ENCODE measurements around the gene SPATA1.

Gene SPATA1

GRCh38 chr1:84510668-84511067 is 4.5 kb downstream of the SPATA1 start:
- H3K36me3 ChIP-seq (ENCODE audit: insufficient read depth, low read depth, low read length), result no peaks in the 10 kb centered on the region

DNA sequence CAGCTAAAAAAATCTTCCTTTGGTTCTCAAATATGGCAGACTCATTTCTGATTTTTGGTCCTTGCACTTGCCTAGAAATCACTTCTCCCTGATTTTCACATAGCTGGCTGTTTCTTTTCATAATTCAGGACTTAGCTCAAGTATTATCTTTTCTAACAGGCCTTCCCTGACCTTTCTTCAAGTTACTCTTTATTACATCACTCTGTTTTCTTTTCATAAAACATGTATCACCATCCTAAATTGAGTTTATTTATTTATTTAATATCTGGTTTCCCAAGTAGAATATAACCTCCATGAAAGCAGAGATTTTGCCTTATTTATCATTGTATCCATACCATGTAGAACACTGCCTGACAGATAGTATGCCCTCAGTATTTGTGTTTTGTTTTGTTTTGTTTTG is 18.4 kb downstream of the SPATA1 start:
- no peaks in the 10 kb centered on the region for H3K27me3 ChIP-seq (ENCODE audit: insufficient read depth, low read length)
- no peaks in the 10 kb centered on the region for H3K36me3 ChIP-seq (ENCODE audit: insufficient read depth, low read depth, low read length)
- H3K9ac ChIP-seq (ENCODE audit: low read depth, low read length), result no peak overlapping the region
- no peak overlapping the region for H3K27ac ChIP-seq (ENCODE audit: low read length)
- H3K4me3 ChIP-seq (ENCODE audit: low read length), result no peak overlapping the region
- H3K9me3 ChIP-seq (ENCODE audit: insufficient read depth, low read depth, low read length), result no peaks in the 10 kb centered on the region; the same call in 1 of the 2 replicates
- H3K4me1 ChIP-seq (ENCODE audit: insufficient read depth, low read length), result no peaks in the 10 kb centered on the region

More at GRCh38 chr1:84510668-84511067, 4.5 kb downstream of the SPATA1 start:
- H3K27me3 ChIP-seq (ENCODE audit: insufficient read depth, low read length), result no peaks in the 10 kb centered on the region
- H3K9me3 ChIP-seq (ENCODE audit: insufficient read depth, low read depth, low read length), result peaks cover 5% of the 10 kb centered on the region; the same call in 1 of the 2 replicates
- H3K27ac ChIP-seq (ENCODE audit: low read length), result no peak overlapping the region
- no peak overlapping the region for H3K9ac ChIP-seq (ENCODE audit: low read depth, low read length)
- H3K4me3 ChIP-seq (ENCODE audit: low read length), result no peak overlapping the region
- H3K4me1 ChIP-seq (ENCODE audit: insufficient read depth, low read length), result no peaks in the 10 kb centered on the region; the same call in 1 of the 2 replicates

- H3K36me3 ChIP-seq (ENCODE audit: insufficient read depth, low read depth, low read length), result no peaks in the 10 kb centered on the region
- no peaks in the 10 kb centered on the region for H3K27me3 ChIP-seq (ENCODE audit: insufficient read depth, low read length)
- H3K4me1 ChIP-seq (ENCODE audit: insufficient read depth, low read length), result no peaks in the 10 kb centered on the region
- H3K4me3 ChIP-seq (ENCODE audit: low read length), result no peak overlapping the region
- H3K9me3 ChIP-seq (ENCODE audit: insufficient read depth, low read depth, low read length), result no peaks in the 10 kb centered on the region; the same call in 1 of the 2 replicates
- H3K27ac ChIP-seq (ENCODE audit: low read length), result no peak overlapping the region
- H3K9ac ChIP-seq (ENCODE audit: low read depth, low read length), result no peak overlapping the region
Measured at GRCh38 chr1:84525779-84526178, 19.6 kb downstream of the SPATA1 start.

DNA sequence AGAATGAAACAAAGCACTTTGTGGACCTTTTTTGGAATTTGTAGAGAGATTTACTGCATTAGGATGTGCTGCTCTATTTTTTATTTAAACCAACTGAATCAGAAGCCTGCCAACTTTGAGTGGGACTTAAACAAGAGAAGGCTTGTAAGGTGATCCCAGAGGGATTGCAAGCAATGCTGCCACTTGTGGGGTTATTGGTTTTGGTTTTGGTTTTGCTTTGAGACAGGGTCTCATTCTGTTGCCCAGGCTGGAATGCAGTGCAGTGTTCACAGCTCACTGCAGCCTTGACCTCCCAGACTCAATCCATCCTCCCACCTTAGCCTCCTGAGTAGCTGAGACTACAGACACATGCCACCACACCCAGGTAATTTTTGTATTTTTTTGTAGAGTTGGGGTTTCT is 32.4 kb downstream of the SPATA1 start:
- Histone ChIP-seq H3K9ac (ENCODE audit: low read depth, low read length) (no peak overlapping the region), H3K4me3 (ENCODE audit: low read length) (no peak overlapping the region), H3K27ac (ENCODE audit: low read length) (no peak overlapping the region), H3K27me3 (ENCODE audit: insufficient read depth, low read length) (no peaks in the 10 kb centered on the region), H3K4me1 (ENCODE audit: insufficient read depth, low read length) (no peaks in the 10 kb centered on the region), H3K36me3 (ENCODE audit: insufficient read depth, low read depth, low read length) (no peaks in the 10 kb centered on the region), H3K9me3 (ENCODE audit: insufficient read depth, low read depth, low read length) (no peaks in the 10 kb centered on the region)

DNA sequence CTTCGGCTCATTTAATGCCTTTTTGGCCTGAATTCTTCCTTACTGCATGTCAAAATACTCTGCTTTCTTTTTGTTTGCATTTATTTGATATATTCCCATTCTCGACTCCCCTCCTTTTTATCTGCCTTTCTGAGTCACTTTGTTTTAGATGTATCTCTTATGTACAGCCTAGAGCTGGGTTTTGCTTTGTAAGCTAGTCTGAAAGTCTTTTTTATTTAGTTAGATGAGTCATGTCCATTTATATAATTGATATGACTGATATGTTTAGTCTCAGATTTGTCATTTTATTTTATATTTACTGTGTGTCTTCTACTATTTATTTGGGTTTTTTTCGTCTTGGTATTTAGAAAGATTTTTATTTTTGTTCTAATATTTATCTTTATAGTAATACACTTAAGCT is 33.8 kb downstream of the SPATA1 start:
- H3K27me3 ChIP-seq (ENCODE audit: insufficient read depth, low read length), result no peaks in the 10 kb centered on the region
- no peak overlapping the region for H3K4me3 ChIP-seq (ENCODE audit: low read length)
- H3K4me1 ChIP-seq (ENCODE audit: insufficient read depth, low read length), result no peaks in the 10 kb centered on the region
- H3K27ac ChIP-seq (ENCODE audit: low read length), result no peak overlapping the region
- H3K9me3 ChIP-seq (ENCODE audit: insufficient read depth, low read depth, low read length), result no peaks in the 10 kb centered on the region
- H3K36me3 ChIP-seq (ENCODE audit: insufficient read depth, low read depth, low read length), result no peaks in the 10 kb centered on the region
- no peak overlapping the region for H3K9ac ChIP-seq (ENCODE audit: low read depth, low read length)

DNA sequence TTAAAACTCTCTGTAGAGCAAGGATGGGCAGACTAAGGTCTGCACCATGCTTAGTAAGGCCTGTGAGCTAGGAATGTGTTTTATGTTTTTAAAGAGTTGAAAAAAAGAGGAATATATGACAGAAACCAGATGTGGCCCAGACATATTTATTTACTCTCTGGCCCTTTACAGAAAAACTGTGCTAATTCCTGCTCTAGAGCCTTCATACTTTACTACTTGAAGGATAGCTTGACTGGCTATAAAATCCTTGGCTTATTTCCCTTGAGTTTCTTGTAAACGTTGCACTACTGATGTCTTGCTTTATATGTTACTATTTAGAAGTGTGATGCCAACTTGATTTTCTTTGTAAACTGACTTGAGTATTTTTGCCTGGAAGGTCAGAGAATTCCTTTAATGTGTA is 34.6 kb downstream of the SPATA1 start:
- Histone ChIP-seq H3K4me3 (ENCODE audit: low read length) (no peak overlapping the region), H3K36me3 (ENCODE audit: insufficient read depth, low read depth, low read length) (no peaks in the 10 kb centered on the region), H3K4me1 (ENCODE audit: insufficient read depth, low read length) (no peaks in the 10 kb centered on the region), H3K27ac (ENCODE audit: low read length) (no peak overlapping the region), H3K9ac (ENCODE audit: low read depth, low read length) (no peak overlapping the region), H3K27me3 (ENCODE audit: insufficient read depth, low read length) (no peaks in the 10 kb centered on the region), H3K9me3 (ENCODE audit: insufficient read depth, low read depth, low read length) (no peaks in the 10 kb centered on the region)

GRCh38 chr1:84541679-84542078 is 35.5 kb downstream of the SPATA1 start:
- H3K9ac ChIP-seq (ENCODE audit: low read depth, low read length), result no peak overlapping the region
- H3K27me3 ChIP-seq (ENCODE audit: insufficient read depth, low read length), result no peaks in the 10 kb centered on the region
- no peaks in the 10 kb centered on the region for H3K9me3 ChIP-seq (ENCODE audit: insufficient read depth, low read depth, low read length)
- no peak overlapping the region for H3K4me3 ChIP-seq (ENCODE audit: low read length)
- H3K36me3 ChIP-seq (ENCODE audit: insufficient read depth, low read depth, low read length), result no peaks in the 10 kb centered on the region
- no peak overlapping the region for H3K27ac ChIP-seq (ENCODE audit: low read length)
- H3K4me1 ChIP-seq (ENCODE audit: insufficient read depth, low read length), result no peaks in the 10 kb centered on the region

GRCh38 chr1:84550826-84551225 is 44.6 kb downstream of the SPATA1 start:
- no peak overlapping the region for H3K27ac ChIP-seq (ENCODE audit: low read length)
- H3K4me3 ChIP-seq (ENCODE audit: low read length), result no peak overlapping the region
- no peaks in the 10 kb centered on the region for H3K9me3 ChIP-seq (ENCODE audit: insufficient read depth, low read depth, low read length)
- H3K9ac ChIP-seq (ENCODE audit: low read depth, low read length), result no peak overlapping the region
- H3K27me3 ChIP-seq (ENCODE audit: insufficient read depth, low read length), result no peaks in the 10 kb centered on the region
- H3K4me1 ChIP-seq (ENCODE audit: insufficient read depth, low read length), result no peaks in the 10 kb centered on the region
- no peaks in the 10 kb centered on the region for H3K36me3 ChIP-seq (ENCODE audit: insufficient read depth, low read depth, low read length)

DNA sequence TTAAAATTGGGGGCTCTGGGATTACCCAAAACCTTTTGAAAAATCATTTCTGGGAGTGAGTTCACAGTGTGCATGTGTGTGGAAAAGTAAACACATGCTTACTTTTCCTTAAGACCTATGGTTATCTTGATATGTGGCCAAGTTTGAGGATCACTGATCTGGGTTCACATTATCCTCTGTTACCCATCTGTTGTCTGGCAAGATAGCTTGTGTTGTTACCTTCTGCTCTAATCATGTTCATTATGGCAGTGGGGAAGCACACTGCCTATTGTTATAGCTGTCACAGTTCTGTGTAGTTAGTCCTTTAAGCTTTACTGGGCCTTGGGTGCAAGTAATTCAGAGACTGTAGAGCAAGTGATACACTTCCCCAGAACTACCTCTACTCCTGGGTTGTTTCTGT is 63.0 kb downstream of the SPATA1 start:
- no peaks in the 10 kb centered on the region for H3K9me3 ChIP-seq (ENCODE audit: insufficient read depth, low read depth, low read length)
- no peaks in the 10 kb centered on the region for H3K36me3 ChIP-seq (ENCODE audit: insufficient read depth, low read depth, low read length)
- H3K9ac ChIP-seq (ENCODE audit: low read depth, low read length), result no peak overlapping the region
- H3K27ac ChIP-seq (ENCODE audit: low read length), result no peak overlapping the region
- no peaks in the 10 kb centered on the region for H3K27me3 ChIP-seq (ENCODE audit: insufficient read depth, low read length)
- H3K4me1 ChIP-seq (ENCODE audit: insufficient read depth, low read length), result peaks cover 11% of the 10 kb centered on the region; the same call in 1 of the 2 replicates
- no peak overlapping the region for H3K4me3 ChIP-seq (ENCODE audit: low read length)

GRCh38 chr1:84570436-84571149 is 64.4 kb downstream of the SPATA1 start:
- H3K9me3 ChIP-seq (ENCODE audit: insufficient read depth, low read depth, low read length), result no peaks in the 10 kb centered on the region
- H3K9ac ChIP-seq (ENCODE audit: low read depth, low read length), result no peak overlapping the region
- H3K4me1 ChIP-seq (ENCODE audit: insufficient read depth, low read length), result peaks cover 11% of the 10 kb centered on the region; the same call in 1 of the 2 replicates
- H3K36me3 ChIP-seq (ENCODE audit: insufficient read depth, low read depth, low read length), result no peaks in the 10 kb centered on the region
- H3K27ac ChIP-seq (ENCODE audit: low read length), result no peak overlapping the region
- no peak overlapping the region for H3K4me3 ChIP-seq (ENCODE audit: low read length)
- H3K27me3 ChIP-seq (ENCODE audit: insufficient read depth, low read length), result peaks cover 8% of the 10 kb centered on the region

- H3K27me3 ChIP-seq (ENCODE audit: insufficient read depth, low read length), result peaks cover 8% of the 10 kb centered on the region
- no peaks in the 10 kb centered on the region for H3K9me3 ChIP-seq (ENCODE audit: insufficient read depth, low read depth, low read length)
- H3K4me3 ChIP-seq (ENCODE audit: low read length), result no peak overlapping the region
- H3K27ac ChIP-seq (ENCODE audit: low read length), result no peak overlapping the region
- H3K9ac ChIP-seq (ENCODE audit: low read depth, low read length), result no peak overlapping the region
- H3K36me3 ChIP-seq (ENCODE audit: insufficient read depth, low read depth, low read length), result no peaks in the 10 kb centered on the region
- H3K4me1 ChIP-seq (ENCODE audit: insufficient read depth, low read length), result peaks cover 11% of the 10 kb centered on the region; the same call in 1 of the 2 replicates
Measured at GRCh38 chr1:84571150-84571535, 65.0 kb downstream of the SPATA1 start.

DNA sequence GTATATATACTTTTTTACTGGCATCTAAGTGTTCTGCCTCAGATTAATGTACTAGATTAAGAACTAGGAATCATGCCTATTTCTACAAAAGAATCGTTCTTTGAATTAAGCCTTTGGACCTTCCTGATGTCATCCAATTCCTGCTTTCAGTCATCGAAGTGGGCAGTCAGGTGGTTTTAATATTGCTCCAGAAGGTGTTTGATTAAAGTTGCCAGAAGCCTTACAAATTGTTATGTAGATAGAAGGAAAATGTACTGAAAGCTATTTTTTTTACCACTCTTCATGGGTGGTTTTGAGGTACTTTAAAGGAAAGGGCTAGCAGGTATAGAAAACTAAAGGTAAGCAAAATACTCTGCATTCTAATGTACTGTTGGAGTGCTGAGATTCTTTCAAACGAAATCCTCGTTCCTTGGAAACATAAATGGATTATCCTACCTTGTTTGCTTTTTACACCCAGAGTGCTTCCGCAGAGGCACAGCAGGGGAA is 67.3 kb downstream of the SPATA1 start:
- Histone ChIP-seq H3K27me3 (ENCODE audit: insufficient read depth, low read length) (peaks cover 8% of the 10 kb centered on the region), H3K9ac (ENCODE audit: low read depth, low read length) (peak overlapping the region; percentile 81; the same call in 1 of the 2 replicates), H3K36me3 (ENCODE audit: insufficient read depth, low read depth, low read length) (no peaks in the 10 kb centered on the region), H3K4me1 (ENCODE audit: insufficient read depth, low read length) (peaks cover 11% of the 10 kb centered on the region; the same call in 1 of the 2 replicates), H3K4me3 (ENCODE audit: low read length) (peak overlapping the region; percentile 75), H3K27ac (ENCODE audit: low read length) (no peak overlapping the region), H3K9me3 (ENCODE audit: insufficient read depth, low read depth, low read length) (no peaks in the 10 kb centered on the region)

All from iPS-20b (cell line).